GM19035 (cell line): ENCODE measurements around the gene CACNB2.
"Not testable (repeated sequence)": the region's sequence is repeated elsewhere in the genome, so short reads cannot be mapped to it uniquely, and the experiment has no call there.

Experiments used
- ATAC-seq: cut with Tn5 transposase; IDR thresholded peaks from one replicate; pipeline ENCODE4 v1.9.1; 2021; ENCODE audit not compliant: unreplicated experiment

CACNB2 gene

DNA sequence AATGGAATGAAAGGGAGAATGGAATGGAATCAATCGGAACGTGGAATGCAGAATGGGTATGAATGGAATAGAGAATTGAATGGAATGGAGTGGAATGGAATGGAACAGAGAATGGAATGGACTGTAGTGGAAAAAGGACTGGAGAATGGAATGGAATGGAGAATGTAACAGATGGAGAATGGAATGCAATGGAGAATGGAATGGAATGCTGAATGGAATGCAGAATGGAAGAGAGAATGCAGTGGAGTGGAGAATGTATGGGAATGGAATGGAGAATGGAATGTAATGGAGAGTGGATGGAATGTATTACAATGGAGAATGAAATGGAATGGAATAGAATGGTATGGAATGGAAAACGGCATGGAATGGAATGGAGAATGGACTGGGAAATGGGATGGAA lies 414.3 kb downstream of the CACNB2 start:
- ATAC-seq, result no peak

DNA sequence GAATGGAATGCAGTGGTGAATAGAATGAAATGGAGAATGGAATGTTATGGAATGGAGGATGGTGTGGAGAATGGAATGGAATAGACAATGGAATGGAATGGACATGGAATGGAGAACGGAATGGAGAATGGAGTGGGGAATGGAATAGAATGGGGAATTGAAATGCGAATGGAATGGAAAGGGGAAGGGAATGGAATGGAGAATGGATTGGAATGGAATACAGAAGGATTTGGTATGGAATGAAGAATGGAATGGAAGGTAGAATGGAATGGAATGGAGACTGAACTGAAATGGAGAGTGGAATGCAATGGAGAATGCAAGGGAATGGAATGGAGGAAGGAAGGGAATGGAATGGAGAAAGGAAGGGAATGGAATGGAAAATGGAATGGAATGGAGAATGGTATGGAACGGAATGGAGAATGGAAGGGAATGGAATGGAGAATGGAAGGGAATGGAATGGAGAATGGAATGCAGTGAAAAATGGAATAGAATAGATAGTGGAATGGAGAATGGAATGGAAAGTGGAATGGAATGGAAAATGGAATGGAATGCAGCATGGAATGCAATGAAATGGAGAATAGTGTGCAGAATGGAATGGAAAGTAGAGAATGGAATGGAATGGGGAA lies 416.4 kb downstream of the CACNB2 start:
- no peak for ATAC-seq

DNA sequence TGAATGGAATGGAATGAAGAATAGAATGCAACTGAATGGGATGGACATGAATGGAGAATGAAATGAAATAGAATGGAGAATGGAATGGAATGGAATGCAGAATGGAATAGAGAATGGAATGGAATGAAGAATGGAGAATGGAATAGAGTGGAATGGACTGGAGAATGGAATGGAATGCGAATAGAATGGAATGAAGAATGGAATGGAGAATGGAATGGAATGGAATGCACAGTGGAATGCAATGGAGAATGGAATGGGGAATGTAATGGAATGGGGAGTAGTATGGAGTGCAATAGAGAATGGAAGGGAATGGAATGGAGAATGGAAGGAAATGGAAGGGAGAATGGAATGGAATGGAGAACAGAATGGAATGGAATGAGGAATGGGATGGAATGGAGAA lies 417.7 kb downstream of the CACNB2 start:
- ATAC-seq, result no peak

DNA sequence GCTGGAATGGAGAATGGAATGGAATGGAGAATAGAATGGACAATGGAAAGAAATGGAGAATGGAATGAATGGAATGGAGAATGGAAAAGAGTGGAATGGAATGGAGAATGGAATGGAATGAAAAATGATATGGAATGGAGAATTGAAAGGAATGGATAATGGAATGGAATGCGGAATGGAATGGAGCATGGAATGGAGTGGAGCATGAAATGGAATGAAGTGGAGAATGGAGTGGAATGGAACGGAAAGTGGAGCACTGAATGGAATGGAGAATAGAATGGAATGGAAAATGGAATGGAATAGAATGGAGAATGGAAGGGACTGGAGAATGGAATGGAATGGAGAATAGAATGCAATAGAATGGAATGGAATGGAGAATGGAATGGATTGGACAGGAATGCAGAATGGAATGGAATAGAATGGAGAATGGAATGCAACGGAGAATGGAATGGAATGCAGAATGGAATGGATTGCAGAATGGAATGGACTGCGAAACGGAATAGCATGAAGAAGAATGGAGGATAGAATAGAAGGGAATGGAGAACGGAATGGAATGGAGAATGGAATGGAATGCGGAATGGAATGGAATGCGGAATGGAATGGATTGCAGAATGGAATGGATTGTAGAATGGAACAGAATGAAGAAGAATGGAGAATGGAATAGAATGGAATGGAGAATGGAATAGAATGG lies 421.8 kb downstream of the CACNB2 start:
- ATAC-seq, result no peak

DNA sequence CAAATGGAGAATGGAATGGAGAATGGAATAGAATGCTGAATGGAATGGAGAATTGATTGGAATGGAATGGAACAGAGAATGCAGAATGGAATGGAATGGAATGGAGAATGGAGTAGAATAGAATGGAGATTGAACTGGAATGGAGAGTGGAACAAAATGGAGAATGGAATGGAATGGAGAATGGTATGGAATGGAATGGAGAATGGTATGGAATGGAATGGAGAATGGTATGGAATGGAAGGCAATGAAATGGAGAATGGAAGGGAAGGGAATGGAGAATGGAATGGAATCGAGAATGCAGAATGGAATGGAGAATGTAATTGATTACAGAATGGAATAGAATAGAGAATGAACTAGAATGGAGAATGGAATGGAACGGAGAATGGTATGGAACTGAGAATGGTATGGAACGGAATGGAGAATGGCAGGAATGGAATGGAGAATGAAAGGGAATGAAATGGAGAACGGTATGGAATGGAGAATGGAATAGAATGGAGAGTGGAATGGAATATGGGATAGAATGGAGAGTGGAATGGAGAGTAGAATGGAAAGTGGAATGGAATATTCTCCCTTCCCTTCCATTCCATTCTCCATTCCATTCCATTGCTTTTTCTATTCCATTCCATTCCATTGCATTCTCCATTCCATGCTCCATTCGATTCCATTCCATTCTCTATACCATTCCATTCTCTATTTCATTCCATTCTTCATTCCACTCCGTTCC lies 422.9 kb downstream of the CACNB2 start:
- no peak for ATAC-seq

DNA sequence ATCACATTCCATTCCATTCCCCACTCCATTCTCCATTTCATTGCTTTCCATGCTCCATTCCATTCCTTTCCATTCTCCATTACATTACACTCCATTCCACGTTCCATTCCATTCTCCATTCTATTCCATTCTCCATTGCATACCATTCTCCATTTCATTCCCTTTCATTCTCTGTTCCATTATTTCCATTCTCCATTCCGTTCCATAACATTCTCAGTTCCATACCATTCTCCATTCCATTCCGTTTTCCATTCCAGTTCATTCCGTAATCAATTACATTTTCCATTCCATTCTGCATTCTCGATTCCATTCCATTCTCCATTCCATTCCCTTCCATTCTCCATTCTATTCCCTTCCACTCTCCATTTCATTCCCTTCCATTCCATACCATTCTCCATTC lies 424.8 kb downstream of the CACNB2 start:
- ATAC-seq, result no peak

DNA sequence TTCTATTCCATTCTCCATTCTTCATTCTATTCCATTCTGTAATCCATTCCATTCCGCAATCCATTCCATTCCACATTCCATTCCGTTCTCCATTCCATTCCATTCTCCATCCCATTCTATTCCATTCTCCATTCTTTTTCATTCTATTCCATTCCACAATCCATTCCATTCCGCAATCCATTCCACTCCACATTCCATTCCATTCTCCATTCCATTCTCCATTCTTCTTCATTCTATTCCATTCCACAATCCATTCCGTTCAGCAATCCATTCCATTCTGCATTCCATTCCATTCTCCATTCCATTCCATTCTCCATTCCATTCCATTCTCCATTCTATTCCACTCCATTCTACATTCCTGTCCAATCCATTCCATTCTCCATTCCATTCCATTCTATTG lies 426.0 kb downstream of the CACNB2 start:
- no peak for ATAC-seq

DNA sequence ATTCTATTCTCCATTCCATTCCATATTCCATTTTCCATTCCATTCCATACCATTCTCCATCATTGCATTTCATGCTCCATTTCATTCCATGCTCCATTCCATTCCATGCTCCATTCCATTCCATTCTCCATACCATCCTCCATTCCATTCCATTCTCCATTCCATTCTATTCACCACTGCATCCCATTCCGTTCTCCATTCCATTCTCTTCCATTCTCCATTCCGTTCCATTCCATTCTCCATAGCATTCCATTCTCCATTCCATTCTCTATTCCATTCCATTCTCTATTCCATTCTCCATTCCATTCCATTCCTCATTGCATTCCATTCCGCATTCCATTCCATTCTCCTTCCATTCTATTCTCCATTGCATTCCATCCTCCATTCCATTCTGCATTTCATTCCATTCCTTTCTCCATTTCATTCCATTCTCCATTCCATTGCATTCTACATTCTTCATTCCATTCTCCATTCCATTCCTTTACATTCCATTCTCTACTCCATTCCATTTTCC lies 427.2 kb downstream of the CACNB2 start:
- ATAC-seq, result no peak

DNA sequence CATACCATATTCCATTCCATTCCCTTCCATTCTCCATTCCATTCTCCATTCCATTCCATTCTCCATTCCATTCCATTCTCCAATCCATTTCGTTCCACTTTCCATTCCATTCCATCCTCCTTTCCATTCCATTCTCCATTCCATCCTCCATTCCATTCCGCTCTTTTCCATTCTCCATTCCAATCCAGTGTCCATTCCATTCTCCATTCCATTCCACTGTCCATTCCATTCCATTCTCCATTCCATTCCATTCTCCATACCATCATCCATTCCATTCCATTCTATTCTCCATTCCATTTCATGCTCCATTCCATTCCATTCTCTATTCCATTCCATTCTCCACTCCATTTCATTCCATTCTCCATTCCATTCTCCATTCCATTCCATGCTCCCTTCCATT lies 430.2 kb downstream of the CACNB2 start:
- ATAC-seq, result not testable (repeated sequence)

DNA sequence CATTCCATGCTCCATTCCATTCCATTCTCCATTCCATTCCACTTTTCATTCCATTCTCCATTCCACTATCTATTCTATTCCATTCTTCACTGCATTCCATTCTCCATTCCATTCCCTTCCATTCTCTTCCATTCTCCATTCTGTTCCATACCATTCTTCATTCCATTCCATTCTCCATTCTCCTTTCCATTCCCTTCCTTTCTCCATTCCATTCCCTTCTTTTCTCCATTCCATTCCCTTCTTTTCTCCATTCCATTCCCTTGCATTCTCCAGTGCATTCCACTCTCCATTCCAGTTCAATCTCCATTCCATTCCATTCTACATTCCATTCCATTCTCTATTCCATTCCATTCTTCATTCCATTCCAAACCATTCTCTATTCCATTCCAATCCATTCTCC lies 430.9 kb downstream of the CACNB2 start:
- ATAC-seq, result no peak

DNA sequence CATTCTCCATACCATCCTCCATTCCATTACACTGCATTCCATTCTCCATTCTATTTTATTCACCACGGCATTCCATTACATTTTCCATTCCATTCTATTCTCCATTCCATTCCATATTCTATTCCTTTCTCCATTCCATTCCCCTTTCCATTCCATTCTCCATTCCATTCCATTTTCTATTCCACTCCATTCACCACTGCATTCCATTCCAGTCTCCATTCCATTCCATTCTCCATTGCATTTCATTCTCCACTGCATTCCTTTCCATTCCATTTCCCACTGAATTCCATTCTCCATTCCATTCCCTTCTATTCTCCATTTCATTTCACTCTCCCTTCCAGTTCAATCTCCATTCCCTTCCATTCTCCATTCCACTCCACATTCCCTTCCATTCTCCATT lies 431.6 kb downstream of the CACNB2 start:
- ATAC-seq, result no peak

DNA sequence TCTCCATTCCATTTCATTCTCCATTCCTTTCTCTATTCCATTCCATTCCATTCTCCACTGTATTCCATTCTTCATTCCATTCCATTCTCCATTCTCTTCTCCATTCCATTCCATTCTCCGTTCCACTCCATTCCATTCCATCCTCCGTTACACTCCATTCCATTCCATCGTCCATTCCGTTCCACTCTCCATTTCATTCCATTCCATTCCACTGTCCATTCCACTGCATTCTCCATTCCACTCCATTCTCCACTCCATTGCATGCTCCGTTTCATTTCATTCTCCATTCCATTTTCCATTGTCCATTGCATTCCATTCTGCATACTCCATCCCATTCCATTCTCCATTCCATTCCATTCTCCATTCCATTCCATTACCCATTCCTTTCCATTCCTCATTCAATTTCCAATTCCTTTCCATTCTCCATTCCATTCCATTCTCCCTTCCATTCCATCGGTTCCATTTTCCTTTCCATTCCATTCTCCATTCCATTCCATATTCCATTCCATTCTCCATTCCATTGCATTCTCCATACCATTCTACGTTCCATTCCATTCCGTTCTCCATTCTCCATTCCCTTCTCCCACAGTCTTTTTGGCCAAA lies 432.8 kb downstream of the CACNB2 start:
- no peak for ATAC-seq

DNA sequence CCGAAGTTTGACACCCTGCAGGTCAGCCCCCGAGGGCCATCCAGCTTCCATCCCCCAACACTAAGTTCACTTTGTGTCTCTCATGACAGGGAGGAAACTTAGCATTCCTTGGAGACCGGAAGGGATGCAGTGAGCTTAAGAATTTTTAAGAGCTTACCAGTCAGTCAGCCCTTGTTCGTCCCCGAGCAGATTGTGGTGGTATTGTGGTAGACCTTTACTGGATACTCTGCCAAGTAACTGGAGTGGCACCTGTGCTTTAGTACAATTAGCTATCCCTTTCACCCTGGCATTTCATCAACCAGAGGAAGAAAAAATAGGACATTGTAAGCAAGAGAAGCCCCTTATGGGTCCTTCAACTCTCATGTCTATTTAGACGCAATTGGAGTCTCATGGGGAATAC lies 436.4 kb downstream of the CACNB2 start:
- ATAC-seq, result no peak

DNA sequence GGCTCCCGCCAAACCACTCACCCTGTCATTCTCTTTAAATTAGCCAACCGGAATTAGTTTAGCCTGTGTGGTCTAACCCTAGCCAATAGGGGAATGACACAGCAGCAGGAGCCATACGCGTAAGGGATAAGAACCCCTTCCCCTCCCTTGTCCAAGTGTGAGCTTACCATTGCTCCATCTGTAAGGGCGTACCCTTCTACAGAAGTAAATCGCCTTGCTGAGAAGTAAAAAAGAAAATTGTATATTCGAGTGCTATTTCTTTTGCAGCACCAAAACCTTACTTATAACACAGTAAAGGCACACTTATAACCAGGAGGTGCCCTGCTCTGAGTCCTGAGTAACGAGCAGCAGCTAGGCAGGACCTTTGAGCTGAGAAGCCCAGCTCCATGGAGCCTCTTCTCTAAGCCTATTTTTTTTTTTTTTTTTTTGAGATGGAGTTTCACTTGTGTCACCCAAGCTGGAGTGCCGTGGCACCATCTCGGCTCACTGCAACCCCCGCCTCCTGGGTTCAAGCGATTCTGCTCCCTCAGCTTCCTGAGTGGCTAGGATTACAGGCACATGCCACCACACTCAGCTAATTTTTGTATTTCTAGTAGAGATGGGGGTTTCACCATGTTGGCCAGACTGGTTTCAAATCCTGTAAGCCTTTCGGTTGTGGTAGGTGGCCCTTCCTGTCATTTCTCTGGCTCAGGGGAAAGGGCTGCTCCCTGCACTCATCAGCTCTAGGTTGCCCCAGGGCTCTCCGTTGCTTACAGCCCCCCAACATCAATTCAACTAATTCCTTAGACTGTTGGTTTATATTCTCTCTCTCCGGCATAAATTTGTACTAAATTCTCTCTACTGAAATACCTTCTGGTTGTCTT lies 437.8 kb downstream of the CACNB2 start:
- ATAC-seq, result no peak

DNA sequence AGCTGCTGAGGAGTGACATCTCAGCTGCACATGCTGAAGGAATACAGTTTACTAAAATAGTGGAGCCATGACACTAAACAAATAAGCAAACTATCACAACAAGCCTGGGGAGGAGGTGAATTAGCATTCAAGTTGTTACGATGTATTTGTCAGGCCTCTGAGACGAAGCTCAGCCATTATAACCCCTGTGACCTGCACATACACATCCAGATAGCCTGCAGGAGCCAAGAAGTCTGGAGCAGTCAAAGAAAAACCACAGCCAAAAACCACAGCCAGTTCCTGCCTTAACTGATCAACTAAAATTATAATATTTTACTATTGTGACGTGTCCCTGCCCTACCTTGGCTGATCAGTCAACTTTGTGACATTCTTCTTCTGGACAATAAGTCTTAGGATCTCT lies 442.6 kb downstream of the CACNB2 start:
- ATAC-seq, result no peak

DNA sequence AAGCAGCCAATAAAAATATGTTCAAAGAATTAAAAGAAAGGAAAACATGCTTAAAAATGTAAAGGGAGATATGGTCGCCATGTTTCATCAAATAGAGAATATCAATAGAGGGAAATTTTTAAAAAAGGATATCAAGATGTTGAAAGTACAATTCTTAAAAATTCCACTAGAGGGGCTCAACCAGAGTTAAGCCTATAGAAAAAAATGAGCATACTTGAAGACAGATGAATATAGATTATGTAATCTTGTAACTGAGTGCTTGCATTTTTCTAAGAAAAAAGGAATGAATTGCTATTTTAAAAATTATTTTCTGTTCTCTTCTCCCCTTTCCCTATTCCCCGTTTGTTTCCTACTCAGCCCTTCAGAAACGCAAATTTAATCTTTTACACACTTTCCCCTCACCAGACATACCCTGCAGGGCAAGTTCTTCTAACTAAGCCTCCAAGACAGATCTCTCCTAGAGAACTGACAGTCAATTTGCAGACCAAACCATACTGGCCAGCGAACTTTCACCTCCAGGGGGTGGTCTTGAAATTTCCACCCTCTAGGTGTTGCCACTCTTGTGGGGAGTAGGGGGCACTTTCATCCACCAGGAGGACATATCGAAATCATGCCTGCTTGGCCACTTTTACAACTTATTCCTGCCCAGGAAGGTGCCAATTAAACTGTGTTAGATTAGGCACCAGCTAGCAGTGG lies 443.5 kb downstream of the CACNB2 start:
- no peak for ATAC-seq

DNA sequence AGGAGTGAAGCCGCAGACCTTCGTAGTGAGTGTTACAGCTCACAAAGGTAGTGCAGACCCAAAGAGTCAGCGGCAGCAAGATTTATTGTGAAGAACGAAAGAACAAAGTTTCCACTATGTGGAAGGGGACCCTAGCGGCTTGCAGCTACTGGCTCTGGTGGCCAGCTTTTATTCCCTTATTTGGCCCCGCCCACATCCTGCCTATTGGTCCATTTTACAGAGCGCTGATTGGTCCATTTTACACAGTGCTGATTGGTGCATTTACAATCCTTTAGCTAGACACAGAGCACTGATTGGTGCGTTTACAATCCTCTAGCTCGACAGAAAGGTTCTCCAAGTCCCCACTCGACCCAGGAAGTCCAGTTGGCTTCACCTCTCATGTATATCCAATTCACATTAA lies 446.4 kb downstream of the CACNB2 start:
- ATAC-seq, result not testable (repeated sequence)

DNA sequence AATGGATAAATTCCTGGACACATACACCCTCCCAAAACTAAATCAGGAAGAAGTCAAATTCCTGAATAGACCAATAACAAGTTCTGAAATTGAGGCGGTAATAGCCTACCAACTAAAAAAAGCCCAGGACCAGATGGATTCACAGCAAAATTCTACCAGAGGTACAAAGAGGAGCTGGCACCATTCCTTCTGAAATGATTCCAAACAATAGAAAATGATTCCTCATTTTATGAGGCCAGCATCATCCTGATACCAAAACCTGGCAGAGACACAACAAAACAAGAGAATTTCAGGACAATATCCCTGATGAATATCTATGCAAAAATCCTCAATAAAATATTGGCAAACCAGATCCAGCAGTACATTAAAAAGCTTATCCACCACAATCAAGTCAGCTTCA lies 450.9 kb downstream of the CACNB2 start:
- ATAC-seq, result not testable (repeated sequence)
